Measurements from ENCODE around the gene PRR29.

GRCh38 chr17:63956296-63956920 lies 41.7 kb upstream of the PRR29 start:
- TF ChIP-seq CTCF (conservative IDR thresholded peaks at IDR 0.05) (no peak), ZFX (IDR thresholded peaks at IDR 0.05) (no peak)

All from C4-2B (cell line).